IMR-90 (cell line): Measurements from ENCODE around the gene GAREM1. TPM values are rescaled to one million over a fixed set of nuclear protein-coding genes. Genes with fewer than 3 reads are reported as not detected.

ENCODE experiments used
- ATAC-seq: fragments of 200-7000 bp; cut with Tn5 transposase; 2 replicates; pipeline ENCODE4 v1.9.1; 2020; ENCODE audit warnings: low read depth, mild to moderate bottlenecking, moderate library complexity
- BruUV-seq: library from RNA; stranded (reverse); fragments of 400-500 nt; replicated peaks from 2 replicates; lab custom pipeline; 2021; lab: Mats Ljungman, UMichigan
- CTCF ChIA-PET: fragments of 300-600 bp; formaldehyde crosslinking; extraction: SDS; loops from one replicate; lab custom pipeline; 2021; ENCODE audit warnings: antibody characterized with exemption; lab: Yijun Ruan, JAX
- POLR2A ChIA-PET: fragments of 300-600 bp; sonication (Branson Sonifier 250); formaldehyde crosslinking; loops from one replicate; lab custom pipeline; 2022; ENCODE audit warnings: antibody characterized with exemption; ENCODE audit not compliant: unreplicated experiment; lab: Charles Lee
- DNase-seq: peaks from one replicate; pipeline ENCODE4 v3.0.0; 2013
- H2AFZ ChIP-seq: replicated peaks from 2 replicates; pipeline ENCODE3; 2013; ENCODE audit warnings: low read length, mild to moderate bottlenecking; ENCODE audit not compliant: poor library complexity
- H2AK5ac ChIP-seq: 2 replicates; pipeline ENCODE4 v1.6.1; 2013; ENCODE audit warnings: low read depth, low read length, inconsistent platforms
- H2AK9ac ChIP-seq: replicated peaks from 2 replicates; pipeline ENCODE3; 2013; ENCODE audit warnings: mild to moderate bottlenecking, low read depth, low read length, moderate library complexity; ENCODE audit not compliant: poor library complexity
- H2BK120ac ChIP-seq: 2 replicates; pipeline ENCODE4 v1.6.1; 2013; ENCODE audit warnings: low read depth, low read length, inconsistent platforms
- H2BK15ac ChIP-seq: 3 replicates; pipeline ENCODE4 v1.6.1; 2013; ENCODE audit warnings: low read depth, low read length, inconsistent platforms
- H2BK20ac ChIP-seq: 2 replicates; pipeline ENCODE4 v1.6.1; 2013; ENCODE audit warnings: low read depth, mild to moderate bottlenecking, inconsistent platforms, low read length, moderate library complexity
- H2BK5ac ChIP-seq: 2 replicates; pipeline ENCODE4 v1.6.1; 2013; ENCODE audit warnings: mild to moderate bottlenecking, low read depth, low read length, inconsistent platforms; ENCODE audit not compliant: poor library complexity, severe bottlenecking
- H3K14ac ChIP-seq: replicated peaks from 2 replicates; pipeline ENCODE4 v1.6.1; 2013; ENCODE audit warnings: low read depth, low read length, inconsistent platforms
- H3K18ac ChIP-seq: 2 replicates; pipeline ENCODE4 v1.6.1; 2013; ENCODE audit warnings: low read depth, low read length, control low read depth
- H3K23ac ChIP-seq: 2 replicates; pipeline ENCODE4 v1.6.1; 2013; ENCODE audit warnings: low read depth, low read length, inconsistent platforms
- H3K27ac ChIP-seq: 2 replicates; pipeline ENCODE4 v1.5.1; 2013; ENCODE audit warnings: mild to moderate bottlenecking, control low read depth, low read length; ENCODE audit not compliant: insufficient read depth
- H3K27me3 ChIP-seq: 2 replicates; pipeline ENCODE4 v1.6.1; 2013; ENCODE audit warnings: low read length; ENCODE audit not compliant: control insufficient read depth, insufficient read depth
- H3K36me3 ChIP-seq: 2 replicates; pipeline ENCODE4 v1.6.1; 2013; ENCODE audit warnings: low read length, mixed read lengths; ENCODE audit not compliant: control insufficient read depth, insufficient read depth
- H3K4ac ChIP-seq: 2 replicates; pipeline ENCODE4 v1.6.1; 2013; ENCODE audit warnings: low read depth, low read length, inconsistent platforms
- H3K4me1 ChIP-seq: 2 replicates; pipeline ENCODE4 v1.6.1; 2013; ENCODE audit warnings: low read length, mixed read lengths; ENCODE audit not compliant: control insufficient read depth, insufficient read depth
- H3K4me2 ChIP-seq: 2 replicates; pipeline ENCODE4 v1.6.1; 2013; ENCODE audit warnings: low read depth, mild to moderate bottlenecking, control low read depth, low read length, moderate library complexity
- H3K4me3 ChIP-seq: 2 replicates; pipeline ENCODE4 v1.5.1; 2013; ENCODE audit warnings: low read depth, mild to moderate bottlenecking, control low read depth, low read length, moderate library complexity; ENCODE audit not compliant: insufficient read depth
- H3K56ac ChIP-seq: 2 replicates; pipeline ENCODE4 v1.6.1; 2013; ENCODE audit warnings: low read length, inconsistent platforms; ENCODE audit not compliant: insufficient read depth; ENCODE audit errors: extremely low read depth
- H3K79me1 ChIP-seq, 2 experiments: 2 replicates each; pipeline ENCODE4 v1.6.1; 2013; ENCODE audit warnings: low read length in 2 of 2, inconsistent platforms in 1 of 2, low read depth in 1 of 2
- H3K9ac ChIP-seq: 2 replicates; pipeline ENCODE4 v1.6.1; 2013; ENCODE audit warnings: low read depth, low read length, control low read depth
- H3K9me1 ChIP-seq: 2 replicates; pipeline ENCODE4 v1.6.1; 2013; ENCODE audit warnings: low read length, inconsistent platforms; ENCODE audit not compliant: insufficient read depth
- H3K9me3 ChIP-seq: 2 replicates; pipeline ENCODE4 v1.6.1; 2013; ENCODE audit warnings: low read length; ENCODE audit not compliant: control insufficient read depth, insufficient read depth
- H4K20me1 ChIP-seq: 2 replicates; pipeline ENCODE4 v1.6.1; 2013; ENCODE audit warnings: low read length, inconsistent platforms; ENCODE audit not compliant: insufficient read depth
- H4K5ac ChIP-seq: 2 replicates; pipeline ENCODE4 v1.6.1; 2013; ENCODE audit warnings: mild to moderate bottlenecking, low read depth, low read length, control low read depth
- H4K8ac ChIP-seq, 2 experiments: 2 replicates each; pipeline ENCODE4 v1.6.1; 2013; ENCODE audit warnings: low read depth in 2 of 2, low read length in 2 of 2, control low read depth in 1 of 2, inconsistent platforms in 1 of 2
- H4K91ac ChIP-seq: 2 replicates; pipeline ENCODE4 v1.6.1; 2013; ENCODE audit warnings: low read depth, low read length, inconsistent platforms; ENCODE audit not compliant: insufficient read depth
- BHLHE40 ChIP-seq: fragments of 150-350 bp; IDR thresholded peaks from 2 replicates; pipeline ENCODE4 v1.6.1; 2016; ENCODE audit warnings: mild to moderate bottlenecking, low read depth, low read length
- CHD1 ChIP-seq: IDR thresholded peaks from 2 replicates; pipeline ENCODE4 v1.6.1; 2012; ENCODE audit warnings: low read depth, low read length, improper control_type of control experiment
- MXI1 ChIP-seq: IDR thresholded peaks from 2 replicates; pipeline ENCODE4 v1.6.1; 2012; ENCODE audit warnings: low read depth, mild to moderate bottlenecking, low read length, moderate library complexity, borderline replicate concordance
- NFE2L2 ChIP-seq: fragments of 150-350 bp; IDR thresholded peaks from 2 replicates; pipeline ENCODE4 v1.6.1; 2016; ENCODE audit warnings: low read depth, mild to moderate bottlenecking, low read length
- POLR2A ChIP-seq: IDR thresholded peaks from 2 replicates; pipeline ENCODE4 v1.6.1; 2012; ENCODE audit warnings: mild to moderate bottlenecking, low read depth, low read length
- RCOR1 ChIP-seq: IDR thresholded peaks from 2 replicates; pipeline ENCODE4 v1.6.1; 2012; ENCODE audit warnings: mild to moderate bottlenecking, low read length, improper control_type of control experiment; ENCODE audit not compliant: insufficient replicate concordance
- RFX5 ChIP-seq: IDR thresholded peaks from 2 replicates; pipeline ENCODE4 v1.8.0; 2012; ENCODE audit warnings: low read depth, mild to moderate bottlenecking, low read length, moderate library complexity
- WGBS, 2 experiments: methylation state at CpG; one replicate each; pipeline versions ENCODE4 v1.1.5 to v1.1.7; 2013; ENCODE audit warnings: missing lambda C conversion rate in 2 of 2; ENCODE audit not compliant: insufficient read length in 1 of 2; ENCODE audit errors: extremely low coverage in 2 of 2; 5-methylcytosine and 5-hydroxymethylcytosine counted together
- dilution Hi-C: fragments of 300-500 bp; cut with HindIII; formaldehyde crosslinking; loops from one replicate; pipeline ENCODE4 v1.14.3; 2018; ENCODE audit warnings: low sequenced_read_pairs; ENCODE audit not compliant: unreplicated experiment
- in situ Hi-C: fragments of 300-500 bp; cut with MboI; formaldehyde crosslinking; loops from 3 replicates; pipeline ENCODE4 v1.14.3; 2019; ENCODE audit warnings: low sequenced_read_pairs, inconsistent platforms, mixed read lengths
- intact Hi-C: fragments of 100-400 bp; cut with micrococcal nuclease; formaldehyde crosslinking; loops from 2 replicates; pipeline ENCODE4 v1.10.0; 2022
- polyA plus RNA-seq, 3 experiments: library from polyadenylated mRNA; depleted of rRNA; stranded (reverse); fragments of >200 nt; gene quantifications; 2 replicates each; pipeline ENCODE4 v1.2.3, GENCODE V29; 2012; ENCODE audit warnings: low replicate concordance in 1 of 3
- total RNA-seq: library from RNA; depleted of rRNA; stranded (reverse); fragments of >200 nt; gene quantifications from 2 replicates; pipeline ENCODE4 v1.2.3, GENCODE V29; 2012
- TF ChIP-seq, protein P1 (sequence below): fragments of 150-350 bp; IDR thresholded peaks from 2 replicates; pipeline ENCODE4 v1.6.1; 2017; ENCODE audit warnings: mild to moderate bottlenecking, antibody characterized with exemption, low read length, low read depth

Gene GAREM1
- total and polyA plus RNA-seq, 2 of the 4 experiments (the other 2 are of a cell fraction) = 1.4 to 2.3 TPM

DNA sequence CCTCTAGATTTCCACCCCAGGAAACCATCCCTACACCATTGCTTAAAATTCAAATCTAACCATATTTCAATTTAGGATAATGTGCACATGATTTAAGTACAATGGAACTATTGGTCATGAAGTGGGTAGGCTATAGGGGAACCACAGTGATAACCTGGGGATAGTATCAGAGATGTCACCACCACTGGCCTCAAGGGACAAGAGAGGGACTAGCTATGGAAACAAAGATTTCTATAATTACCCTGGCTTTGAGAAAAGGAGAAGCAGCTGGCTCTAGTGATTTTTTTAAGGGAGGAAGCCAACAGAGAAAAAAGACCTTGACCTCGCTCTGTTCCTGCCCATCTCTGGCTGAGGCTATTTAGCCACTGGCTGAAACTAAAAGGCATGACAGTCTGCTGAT lies 148.9 kb downstream of the GAREM1 start:
- no peak overlapping the region for H3K27ac ChIP-seq
- H3K27me3 ChIP-seq = no peaks in the 10 kb centered on the region
- no peak overlapping the region for H3K4me3 ChIP-seq
- H3K4me2 ChIP-seq = no peak overlapping the region
- no peaks in the 10 kb centered on the region for H4K20me1 ChIP-seq
- no peak overlapping the region for H2AK9ac ChIP-seq
- WGBS, 2 experiments = 86% methylated on average over 1 of the region's 1 CpG; no CpG with 5 or more reads in 1 of the 2 experiments
- H3K4me1 ChIP-seq = peaks cover 9% of the 10 kb centered on the region
- DNase-seq = no peak
- intact Hi-C loops (no loop called here), in situ Hi-C loops (no loop called here), dilution Hi-C loops (no loop called here)
- no peak overlapping the region for H4K91ac ChIP-seq
- POLR2A ChIA-PET = interaction anchor here (0.6 kb wide), 1 partner anchor 12 kb away, joined by 3 read pairs; no protein-coding TSS in a partner anchor
- H3K79me1 ChIP-seq = no peaks in the 10 kb centered on the region
- no peaks in the 10 kb centered on the region for H3K9me3 ChIP-seq
- H3K14ac ChIP-seq = no peak overlapping the region
- no peak overlapping the region for H3K23ac ChIP-seq
- H2BK120ac ChIP-seq = no peak overlapping the region
- H2AFZ ChIP-seq = no peak overlapping the region
- CTCF ChIA-PET = no interaction called here
- H3K9me1 ChIP-seq = peaks cover 5% of the 10 kb centered on the region; the same call in 1 of the 2 replicates
- H3K18ac ChIP-seq = no peak overlapping the region
- no peak overlapping the region for H4K8ac ChIP-seq
- no peak overlapping the region for H2BK15ac ChIP-seq
- BruUV-seq = no TSS peak
- ATAC-seq = no peak
- no peak overlapping the region for H2BK20ac ChIP-seq
- no peak overlapping the region for H2BK5ac ChIP-seq
- no peak overlapping the region for H3K4ac ChIP-seq
- no peak overlapping the region for H2AK5ac ChIP-seq
- no peak overlapping the region for H3K56ac ChIP-seq
- no peak overlapping the region for H3K9ac ChIP-seq
- H4K5ac ChIP-seq = no peak overlapping the region
- TF ChIP-seq NFE2L2 (no peak), RFX5 (no peak), CHD1 (no peak), MXI1 (no peak), BHLHE40 (no peak), POLR2A (no peak), RCOR1 (no peak)
- TF ChIP-seq, protein P1, sequence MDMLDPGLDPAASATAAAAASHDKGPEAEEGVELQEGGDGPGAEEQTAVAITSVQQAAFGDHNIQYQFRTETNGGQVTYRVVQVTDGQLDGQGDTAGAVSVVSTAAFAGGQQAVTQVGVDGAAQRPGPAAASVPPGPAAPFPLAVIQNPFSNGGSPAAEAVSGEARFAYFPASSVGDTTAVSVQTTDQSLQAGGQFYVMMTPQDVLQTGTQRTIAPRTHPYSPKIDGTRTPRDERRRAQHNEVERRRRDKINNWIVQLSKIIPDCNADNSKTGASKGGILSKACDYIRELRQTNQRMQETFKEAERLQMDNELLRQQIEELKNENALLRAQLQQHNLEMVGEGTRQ = no peak
- H3K36me3 ChIP-seq = no peaks in the 10 kb centered on the region
